PC-9 (cell line): ENCODE results near the gene TGIF2. TPM values are rescaled to one million over a fixed set of nuclear protein-coding genes. Genes with fewer than 3 reads are reported as not detected.
"Not testable (repeated sequence)": the region's sequence is repeated elsewhere in the genome, so short reads cannot be mapped to it uniquely, and the experiment has no call there.

Experiments used
- BruUV-seq: library from RNA; stranded (reverse); fragments of 400-500 nt; replicated peaks from 2 replicates; lab custom pipeline; 2021; lab: Mats Ljungman, UMichigan
- CTCF ChIA-PET: fragments of 300-600 bp; sonication (Branson Sonifier 250); formaldehyde crosslinking; loops from one replicate; lab custom pipeline; 2022; ENCODE audit warnings: antibody characterized with exemption; lab: Charles Lee
- POLR2A ChIA-PET: fragments of 300-600 bp; sonication (Branson Sonifier 250); formaldehyde crosslinking; loops from one replicate; lab custom pipeline; 2022; ENCODE audit warnings: antibody characterized with exemption; ENCODE audit not compliant: unreplicated experiment; lab: Charles Lee
- DNase-seq, 2 experiments: peaks; one replicate each; pipeline versions ENCODE4 v3.0.0 to v3.0.0-alpha.2; 2015 to 2022; ENCODE audit warnings: mixed read lengths in 1 of 2
- H2AFZ ChIP-seq: fragments of 200-600 bp; sonication (generic); 2 replicates; pipeline ENCODE4 v1.8.1; 2017; ENCODE audit warnings: antibody characterized with exemption
- H3F3A ChIP-seq: fragments of 200-600 bp; sonication (generic); 2 replicates; pipeline ENCODE4 v1.8.1; 2017; ENCODE audit warnings: antibody characterized with exemption, mild to moderate bottlenecking, low read depth; ENCODE audit not compliant: insufficient read depth
- H3K27ac ChIP-seq: fragments of 200-600 bp; sonication (generic); 2 replicates; pipeline ENCODE4 v1.6.1; 2016; ENCODE audit warnings: mixed run types
- H3K27me3 ChIP-seq: fragments of 200-600 bp; sonication (generic); 2 replicates; pipeline ENCODE4 v1.6.1; 2016; ENCODE audit warnings: low read depth, mixed run types; ENCODE audit not compliant: insufficient read depth
- H3K36me3 ChIP-seq: fragments of 200-600 bp; sonication (generic); 2 replicates; pipeline ENCODE4 v1.6.1; 2016; ENCODE audit warnings: low read depth, mixed run types
- H3K4me1 ChIP-seq: fragments of 200-600 bp; sonication (generic); replicated peaks from 2 replicates; pipeline ENCODE4 v1.6.1; 2016; ENCODE audit warnings: mixed run types; ENCODE audit not compliant: insufficient read depth
- H3K4me2 ChIP-seq: fragments of 200-600 bp; sonication (generic); 2 replicates; pipeline ENCODE4 v1.6.1; 2017; ENCODE audit warnings: mixed run types
- H3K4me3 ChIP-seq: fragments of 200-600 bp; sonication (generic); 2 replicates; pipeline ENCODE4 v1.6.1; 2016; ENCODE audit warnings: mixed run types
- H3K79me2 ChIP-seq: fragments of 200-600 bp; sonication (generic); 2 replicates; pipeline ENCODE4 v1.6.1; 2017; ENCODE audit warnings: low read depth, mixed run types
- H3K9me2 ChIP-seq: fragments of 200-600 bp; sonication (generic); 2 replicates; pipeline ENCODE4 v1.8.1; 2017; ENCODE audit warnings: mild to moderate bottlenecking; ENCODE audit not compliant: insufficient read depth
- H3K9me3 ChIP-seq: fragments of 200-600 bp; sonication (generic); 2 replicates; pipeline ENCODE4 v1.8.1; 2016; ENCODE audit warnings: low read depth; ENCODE audit not compliant: insufficient read depth
- H4K20me1 ChIP-seq: fragments of 200-600 bp; sonication (generic); 2 replicates; pipeline ENCODE4 v1.8.1; 2017; ENCODE audit not compliant: insufficient read depth
- EZH2 ChIP-seq: fragments of 200-600 bp; sonication (generic); IDR thresholded peaks from 2 replicates; pipeline ENCODE4 v1.8.0; 2017; ENCODE audit warnings: antibody characterized with exemption, low read depth
- intact Hi-C: fragments of 100-400 bp; cut with micrococcal nuclease; formaldehyde crosslinking; loops from one replicate; pipeline ENCODE4 v1.10.0; 2022; ENCODE audit not compliant: unreplicated experiment
- total RNA-seq: library from RNA; stranded (reverse); gene quantifications from 2 replicates; pipeline ENCODE4 v1.2.3, GENCODE V29; 2021
- TF ChIP-seq, protein P1 (sequence below): fragments of 200-600 bp; sonication (generic); conservative IDR thresholded peaks from 2 replicates; pipeline ENCODE4 v1.6.1; 2017; ENCODE audit warnings: mixed run types, antibody characterized with exemption, mild to moderate bottlenecking, moderate library complexity

The TGIF2 gene
- total RNA-seq, 1 experiment from 2014 or later = 18.3 TPM

DNA sequence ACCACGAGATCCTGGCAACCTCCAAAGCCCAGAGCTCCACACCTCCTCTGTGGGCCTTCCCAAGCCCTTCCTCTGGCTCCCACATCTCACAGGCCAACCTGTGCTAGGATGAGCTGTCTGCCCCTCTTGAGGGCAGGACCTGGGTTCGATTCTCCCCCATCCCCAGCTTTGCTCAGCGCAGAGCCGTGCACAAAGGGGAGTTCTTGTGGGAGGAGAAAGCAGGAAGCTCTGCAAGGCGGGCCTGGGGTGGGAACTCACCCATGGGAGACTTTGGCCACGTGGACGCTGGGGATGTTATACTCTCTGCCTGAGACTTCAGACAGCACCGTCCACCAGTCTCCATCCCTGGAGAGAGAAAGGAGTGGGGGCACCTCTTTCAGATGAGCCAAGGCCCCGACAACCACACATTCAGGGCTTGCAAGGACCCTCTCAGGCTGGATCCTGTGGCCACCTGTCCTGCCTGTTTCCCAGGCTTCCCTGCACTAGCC lies 59.9 kb downstream of the TGIF2 start:
- ChIA-PET CTCF (interaction anchor here (0.5 kb wide), 2 partner anchors 15 kb away, joined by 3 to 7 read pairs; no protein-coding TSS in a partner anchor), POLR2A (interaction anchor here (0.6 kb wide), 1 partner anchor 752 kb away, joined by 5 read pairs; no protein-coding TSS in a partner anchor)
- DNase-seq = no peak
- TF ChIP-seq, protein P1, sequence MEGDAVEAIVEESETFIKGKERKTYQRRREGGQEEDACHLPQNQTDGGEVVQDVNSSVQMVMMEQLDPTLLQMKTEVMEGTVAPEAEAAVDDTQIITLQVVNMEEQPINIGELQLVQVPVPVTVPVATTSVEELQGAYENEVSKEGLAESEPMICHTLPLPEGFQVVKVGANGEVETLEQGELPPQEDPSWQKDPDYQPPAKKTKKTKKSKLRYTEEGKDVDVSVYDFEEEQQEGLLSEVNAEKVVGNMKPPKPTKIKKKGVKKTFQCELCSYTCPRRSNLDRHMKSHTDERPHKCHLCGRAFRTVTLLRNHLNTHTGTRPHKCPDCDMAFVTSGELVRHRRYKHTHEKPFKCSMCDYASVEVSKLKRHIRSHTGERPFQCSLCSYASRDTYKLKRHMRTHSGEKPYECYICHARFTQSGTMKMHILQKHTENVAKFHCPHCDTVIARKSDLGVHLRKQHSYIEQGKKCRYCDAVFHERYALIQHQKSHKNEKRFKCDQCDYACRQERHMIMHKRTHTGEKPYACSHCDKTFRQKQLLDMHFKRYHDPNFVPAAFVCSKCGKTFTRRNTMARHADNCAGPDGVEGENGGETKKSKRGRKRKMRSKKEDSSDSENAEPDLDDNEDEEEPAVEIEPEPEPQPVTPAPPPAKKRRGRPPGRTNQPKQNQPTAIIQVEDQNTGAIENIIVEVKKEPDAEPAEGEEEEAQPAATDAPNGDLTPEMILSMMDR = no peak
- no peak for TF ChIP-seq EZH2
- no TSS peak for BruUV-seq
- Histone ChIP-seq H3K9me3 (no peaks in the 10 kb centered on the region), H3F3A (no peaks in the 10 kb centered on the region), H3K27ac (no peak overlapping the region), H3K36me3 (no peaks in the 10 kb centered on the region), H3K27me3 (no peaks in the 10 kb centered on the region), H3K4me3 (no peak overlapping the region), H3K9me2 (no peaks in the 10 kb centered on the region), H4K20me1 (no peaks in the 10 kb centered on the region), H2AFZ (no peak overlapping the region), H3K4me1 (no peaks in the 10 kb centered on the region), H3K79me2 (no peaks in the 10 kb centered on the region), H3K4me2 (no peak overlapping the region)
- intact Hi-C loops = no loop called here

DNA sequence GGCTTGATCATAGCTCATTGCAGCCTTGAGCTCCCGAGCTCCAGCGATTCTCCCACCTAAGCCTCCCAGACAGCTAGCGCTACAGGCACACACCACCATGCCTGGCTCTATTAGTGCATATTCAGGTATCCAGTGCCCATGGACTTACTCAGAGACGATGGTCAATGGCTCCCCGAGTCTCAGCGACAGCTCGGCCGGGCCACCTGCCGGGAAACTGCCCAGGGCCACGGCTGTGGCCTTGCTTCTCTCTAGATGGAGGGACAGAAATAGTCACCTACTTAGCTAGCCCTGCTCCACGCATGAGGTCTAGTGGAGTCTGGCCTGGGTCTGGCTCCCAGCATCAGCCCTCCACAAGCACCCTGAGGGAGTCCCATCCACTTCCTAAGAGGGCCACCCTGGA lies 60.9 kb downstream of the TGIF2 start:
- H3K4me3 ChIP-seq = no peak overlapping the region
- no peaks in the 10 kb centered on the region for H3K9me2 ChIP-seq
- no peak for DNase-seq
- no peaks in the 10 kb centered on the region for H3K36me3 ChIP-seq
- no peak overlapping the region for H3K27ac ChIP-seq
- POLR2A ChIA-PET = no interaction called here
- TF ChIP-seq, protein P1 = no peak
- TF ChIP-seq EZH2 = no peak
- intact Hi-C loops = no loop called here
- no peaks in the 10 kb centered on the region for H3K4me1 ChIP-seq
- H3K79me2 ChIP-seq = no peaks in the 10 kb centered on the region
- H3K4me2 ChIP-seq = no peak overlapping the region
- BruUV-seq = no TSS peak
- CTCF ChIA-PET = no interaction called here
- H2AFZ ChIP-seq = no peak overlapping the region
- H3K27me3 ChIP-seq = no peaks in the 10 kb centered on the region
- no peaks in the 10 kb centered on the region for H3K9me3 ChIP-seq
- H4K20me1 ChIP-seq = no peaks in the 10 kb centered on the region
- no peaks in the 10 kb centered on the region for H3F3A ChIP-seq

DNA sequence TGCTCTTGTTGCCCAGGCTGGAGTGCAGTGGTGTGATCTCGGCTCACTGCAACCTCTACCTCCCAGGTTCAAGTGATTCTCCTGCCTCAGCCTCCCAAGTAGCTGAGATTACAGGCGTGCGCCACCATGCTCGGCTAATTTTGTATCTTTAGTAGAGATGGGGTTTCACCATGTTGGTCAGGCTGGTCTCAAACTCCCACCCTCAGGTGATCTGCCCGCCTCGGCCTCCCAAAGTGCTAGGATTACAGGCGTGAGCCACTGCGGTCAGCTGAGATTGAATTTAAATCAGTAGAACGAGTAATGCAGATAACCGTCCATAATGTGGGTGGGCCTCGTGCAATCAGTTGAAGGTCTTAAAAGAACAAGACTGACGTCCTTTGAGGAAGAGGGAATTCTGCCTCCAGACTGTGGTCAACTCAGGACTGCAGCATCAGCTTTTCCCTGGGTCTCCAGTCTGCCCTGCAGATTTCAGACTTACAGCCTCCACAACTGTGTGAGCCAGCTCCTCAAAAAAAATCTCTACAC lies 65.5 kb downstream of the TGIF2 start:
- POLR2A ChIA-PET, DNase-seq, H2AFZ ChIP-seq, H3K79me2 ChIP-seq, H3K4me3 ChIP-seq, BruUV-seq, H3F3A ChIP-seq, H3K4me1 ChIP-seq, H3K27ac ChIP-seq, intact Hi-C loops, H4K20me1 ChIP-seq, H3K27me3 ChIP-seq, H3K36me3 ChIP-seq, H3K9me3 ChIP-seq, H3K9me2 ChIP-seq, H3K4me2 ChIP-seq: not testable (repeated sequence)
- CTCF ChIA-PET = interaction anchor here (0.6 kb wide), 1 partner anchor 197 kb away, joined by 3 read pairs; no protein-coding TSS in a partner anchor

DNA sequence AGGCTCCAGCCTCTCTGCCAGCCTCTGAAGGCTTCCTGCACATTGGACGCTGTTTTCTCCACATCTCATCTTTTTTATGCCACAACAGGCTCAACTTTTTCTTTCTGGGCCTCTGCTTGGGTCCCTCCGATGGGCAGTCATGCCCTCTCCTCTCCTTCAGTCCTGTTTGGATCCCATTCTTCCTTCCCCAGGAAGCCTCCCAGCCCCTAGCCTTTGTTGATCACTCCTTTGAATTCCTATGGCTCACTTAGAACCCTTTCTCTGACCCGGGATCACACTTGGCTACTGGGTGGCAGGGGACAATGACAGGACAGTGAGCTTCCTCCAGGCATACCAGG lies 68.1 kb downstream of the TGIF2 start:
- no peaks in the 10 kb centered on the region for H3K36me3 ChIP-seq
- H4K20me1 ChIP-seq = no peaks in the 10 kb centered on the region
- peaks cover 7% of the 10 kb centered on the region; the same call in 1 of the 2 replicates for H3K4me1 ChIP-seq
- DNase-seq = no peak
- peaks cover 3% of the 10 kb centered on the region; the same call in 1 of the 2 replicates for H3F3A ChIP-seq
- H3K79me2 ChIP-seq = no peaks in the 10 kb centered on the region
- no peaks in the 10 kb centered on the region for H3K9me3 ChIP-seq
- H2AFZ ChIP-seq = no peak overlapping the region
- no peak overlapping the region for H3K4me3 ChIP-seq
- no TSS peak for BruUV-seq
- ChIA-PET POLR2A (no interaction called here), CTCF (no interaction called here)
- H3K27me3 ChIP-seq = no peaks in the 10 kb centered on the region
- TF ChIP-seq, protein P1 = no peak
- TF ChIP-seq EZH2 = no peak
- no peak overlapping the region for H3K27ac ChIP-seq
- no peaks in the 10 kb centered on the region for H3K9me2 ChIP-seq
- intact Hi-C loops = no loop called here
- H3K4me2 ChIP-seq = no peak overlapping the region
